HepG2 (cell line): ENCODE results near the gene TMEM98. TPM values are rescaled to one million over a fixed set of nuclear protein-coding genes. Genes with fewer than 3 reads are reported as not detected.
A peak's percentile ranks its signal among the peaks of the same experiment; 100 is the strongest.

ENCODE experiments used
- ATAC-seq: fragments of 200-7000 bp; cut with Tn5 transposase; 3 replicates; pipeline ENCODE4 v1.9.1; 2020; ENCODE audit warnings: mild to moderate bottlenecking, moderate library complexity
- BruUV-seq: library from RNA; stranded (reverse); fragments of 400-500 nt; replicated peaks from 2 replicates; lab custom pipeline; 2021; lab: Mats Ljungman, UMichigan
- CTCF ChIA-PET: fragments of 300-600 bp; formaldehyde crosslinking; extraction: SDS; loops from one replicate; lab custom pipeline; 2021; ENCODE audit warnings: low total read pairs, inconsistent platforms, low intra/inter-chr PET ratio; lab: Yijun Ruan, JAX
- POLR2A ChIA-PET: fragments of 350-600 bp; sonication (Branson Sonifier 250); formaldehyde crosslinking; loops from one replicate; lab custom pipeline; 2020; ENCODE audit warnings: antibody characterized with exemption, inconsistent platforms; lab: Yijun Ruan, JAX
- DNase-seq: peaks from one replicate; pipeline ENCODE4 v3.0.0-alpha.2; 2015; ENCODE audit warnings: low spot score
- FAIRE-seq: peaks from 3 replicates; lab custom pipeline; 2011; peaks lifted over from hg19 to GRCh38; lab: Jason Lieb, UNC
- H2AFZ ChIP-seq: one replicate; pipeline ENCODE4 v1.6.1; 2011; ENCODE audit warnings: low read length, inconsistent platforms
- H3K27ac ChIP-seq: fragments of 300-600 bp; 3 replicates; pipeline ENCODE4 v1.8.0; 2011; ENCODE audit warnings: mixed run types, mild to moderate bottlenecking, mixed read lengths, low read length, inconsistent platforms; ENCODE audit not compliant: insufficient read depth; ENCODE audit errors: extremely low read length
- H3K27me3 ChIP-seq, 2 experiments: fragments of 200-600 bp in 1 of 2; 2 replicates in 1 of 2; 3 replicates in 1 of 2; pipeline versions ENCODE4 v1.6.0 to v1.8.0; 2011; ENCODE audit warnings: low read length in 2 of 2, mild to moderate bottlenecking in 2 of 2, moderate library complexity in 2 of 2, inconsistent platforms in 1 of 2; ENCODE audit not compliant: insufficient read depth in 2 of 2, control insufficient read depth in 1 of 2
- H3K36me3 ChIP-seq, 2 experiments: fragments of 200-600 bp in 1 of 2; replicated peaks in 1 of 2; 2 replicates in 1 of 2; 3 replicates in 1 of 2; pipeline versions ENCODE4 v1.5.1 to v1.8.0; 2011; ENCODE audit warnings: low read length in 2 of 2, inconsistent platforms in 1 of 2; ENCODE audit not compliant: insufficient read depth in 2 of 2, control insufficient read depth in 1 of 2
- H3K4me1 ChIP-seq: 2 replicates; pipeline ENCODE4 v1.5.1; 2012; ENCODE audit warnings: low read length, inconsistent platforms; ENCODE audit not compliant: insufficient read depth
- H3K4me2 ChIP-seq: 2 replicates; pipeline ENCODE4 v1.6.0; 2011; ENCODE audit warnings: low read depth, low read length, inconsistent platforms
- H3K4me3 ChIP-seq, 3 experiments: fragments of 200-600 bp in 1 of 3; sonication (generic), shearing (Covaris generic) in 1 of 3; replicated peaks in 1 of 3; 2 replicates each; pipeline ENCODE4 v1.5.1; 2011 to 2016; ENCODE audit warnings: low read length in 3 of 3, inconsistent platforms in 2 of 3, low read depth in 2 of 3, mild to moderate bottlenecking in 2 of 3, control low read depth in 1 of 3, mixed read lengths in 1 of 3; ENCODE audit not compliant: insufficient read depth in 1 of 3
- H3K79me2 ChIP-seq: one replicate; pipeline ENCODE4 v1.6.1; 2011; ENCODE audit warnings: low read length, inconsistent platforms; ENCODE audit not compliant: insufficient read depth
- H3K9ac ChIP-seq: 2 replicates; pipeline ENCODE4 v1.6.0; 2011; ENCODE audit warnings: mild to moderate bottlenecking, low read depth, low read length, inconsistent platforms; ENCODE audit not compliant: insufficient read depth
- H3K9me3 ChIP-seq: 2 replicates; pipeline ENCODE4 v1.5.1; 2012; ENCODE audit warnings: mild to moderate bottlenecking, low read length
- H4K20me1 ChIP-seq: 2 replicates; pipeline ENCODE4 v1.6.0; 2011; ENCODE audit warnings: inconsistent platforms, mild to moderate bottlenecking, low read length, moderate library complexity; ENCODE audit not compliant: insufficient read depth
- NONO ChIP-seq, 2 experiments: fragments of 450-650 bp in 1 of 2; sonication (generic) in 1 of 2; formaldehyde crosslinking in 1 of 2; IDR thresholded peaks in 1 of 2; conservative IDR thresholded peaks in 1 of 2; 2 replicates each; pipeline versions ENCODE4 v1.6.1 to v1.8.0; 2017 to 2022; ENCODE audit warnings: mild to moderate bottlenecking in 1 of 2, missing genetic modification reagents in 1 of 2, moderate library complexity in 1 of 2
- PHF21A ChIP-seq: sonication (generic); formaldehyde crosslinking; IDR thresholded peaks from 2 replicates; pipeline ENCODE4 v1.5.0; 2020; ENCODE audit warnings: mild to moderate bottlenecking, missing genetic modification reagents
- SALL2 ChIP-seq: sonication (generic); formaldehyde crosslinking; IDR thresholded peaks from 2 replicates; pipeline ENCODE4 v1.8.1; 2023; ENCODE audit warnings: mild to moderate bottlenecking, missing genetic modification reagents, inconsistent platforms
- ZNF616 ChIP-seq: sonication (generic); formaldehyde crosslinking; IDR thresholded peaks from 2 replicates; pipeline ENCODE4 v1.5.0; 2020; ENCODE audit warnings: low read depth, mild to moderate bottlenecking, missing genetic modification reagents
- ZNF891 ChIP-seq: sonication (generic); formaldehyde crosslinking; IDR thresholded peaks from 2 replicates; pipeline ENCODE4 v1.5.0; 2020; ENCODE audit warnings: mild to moderate bottlenecking, missing genetic modification reagents
- WGBS: methylation state at CpG from one replicate; pipeline ENCODE4 v1.1.6; 2017; ENCODE audit warnings: low lambda C conversion rate; 5-methylcytosine and 5-hydroxymethylcytosine counted together
- in situ Hi-C: cut with HindIII; loops from 2 replicates; pipeline ENCODE4 v1.10.0; 2017; ENCODE audit warnings: low pct_unique_long_range_greater_than_20kb; ENCODE audit not compliant: extremely low pct_ligation_motif_present
- intact Hi-C: fragments of 100-400 bp; cut with micrococcal nuclease; formaldehyde crosslinking; loops from one replicate; pipeline ENCODE4 v1.10.0; 2022; ENCODE audit not compliant: unreplicated experiment
- polyA plus RNA-seq, 8 experiments: library from polyadenylated mRNA; depleted of rRNA in 3 of 8; stranded (reverse) in 7 of 8; unstranded in 1 of 8; fragments of >200 nt; fragmentation: Illumina TruSeq in 4 of 8; extraction: Trizol in 4 of 8; gene quantifications; 2 replicates each; pipeline versions ENCODE4 v1.2.1 to v1.2.3, GENCODE V29; 2011 to 2016; ENCODE audit warnings: low read depth in 4 of 8, missing spikeins in 1 of 8, mixed read lengths in 1 of 8; ENCODE audit not compliant: insufficient read depth in 1 of 8
- total RNA-seq, 5 experiments: library from RNA; depleted of rRNA; stranded (reverse); fragments of >200 nt; fragmentation: Illumina TruSeq; extraction: Trizol; gene quantifications; 2 replicates each; pipeline ENCODE4 v1.2.3, GENCODE V29; 2016; ENCODE audit warnings: low read depth in 1 of 5
- TF ChIP-seq, protein P1 (sequence below): sonication (generic); formaldehyde crosslinking; IDR thresholded peaks from 2 replicates; pipeline ENCODE4 v1.5.0; 2020; ENCODE audit warnings: mild to moderate bottlenecking, missing genetic modification reagents, moderate library complexity

The TMEM98 gene
- total and polyA plus RNA-seq, 2 of the 13 experiments (the other 11 are each of a cell fraction or from before 2014, with no cell fraction given): 103 to 175 TPM

- ATAC-seq: no peak
- 93% methylated on average over 8 of the region's 8 CpGs for WGBS
- POLR2A ChIA-PET: no interaction called here
These were observed 13.6 kb downstream of the TMEM98 start for GRCh38 chr17:32941419-32942032.

DNA sequence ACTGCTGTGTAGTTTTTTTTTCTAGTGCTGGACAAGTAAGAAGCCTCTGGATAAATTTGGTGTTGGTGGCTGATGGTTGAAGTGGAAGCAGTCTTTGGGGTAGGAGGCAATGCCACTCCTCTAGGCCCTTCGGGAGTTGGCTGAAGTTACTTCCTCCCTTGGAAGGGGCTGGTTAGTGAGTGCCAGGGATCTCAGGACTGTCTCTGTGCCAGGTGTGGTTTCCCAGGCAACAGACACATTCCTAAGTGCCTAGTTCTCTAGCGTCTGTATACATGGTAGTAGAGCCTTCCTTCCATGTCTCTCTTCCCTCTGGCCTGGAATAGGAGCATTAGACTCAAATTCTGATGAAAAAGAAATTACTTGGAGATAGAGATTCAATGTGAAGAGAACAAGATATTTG is 15.3 kb downstream of the TMEM98 start:
- POLR2A ChIA-PET: interaction anchor here (0.9 kb wide), 1 partner anchor 66 kb away, joined by 3 read pairs; the partner anchor contains the start of gene MYO1D
- H3K4me3 ChIP-seq: no peak overlapping the region
- no peak for TF ChIP-seq NONO (IDR thresholded peaks at IDR 0.05)
- 0 out of 2 replicates have a peak, but pooled peaks have one; percentile 5 for TF ChIP-seq NONO (CRISPR knock-in tag; conservative IDR thresholded peaks at IDR 0.05)
- TF ChIP-seq PHF21A: no peak
- TF ChIP-seq ZNF616 (CRISPR knock-in tag): no peak
- peaks cover 5 to 26% of the 10 kb centered on the region in 2 experiments; a peak in 4 of 5 replicates for H3K36me3 ChIP-seq
- FAIRE-seq (no peak), DNase-seq (no peak), ATAC-seq (no peak)
- H3K4me2 ChIP-seq: no peak overlapping the region
- 100% methylated on average over 2 of the region's 2 CpGs for WGBS
- H3K9ac ChIP-seq: no peak overlapping the region
- intact Hi-C loops (no loop called here), in situ Hi-C loops (no loop called here)
- no TSS peak for BruUV-seq
- H3K27me3 ChIP-seq: no peaks in the 10 kb centered on the region
- H3K4me1 ChIP-seq: peaks cover 22% of the 10 kb centered on the region
- no peaks in the 10 kb centered on the region for H3K9me3 ChIP-seq
- H2AFZ ChIP-seq: no peak overlapping the region
- H3K27ac ChIP-seq: no peak overlapping the region
- CTCF ChIA-PET: no interaction called here
- H4K20me1 ChIP-seq: no peaks in the 10 kb centered on the region
- no peaks in the 10 kb centered on the region for H3K79me2 ChIP-seq

More at GRCh38 chr17:32941419-32942032, 13.6 kb downstream of the TMEM98 start:
- Histone ChIP-seq H3K4me2 (no peak overlapping the region), H2AFZ (no peak overlapping the region), H3K9ac (no peak overlapping the region), H3K9me3 (no peaks in the 10 kb centered on the region), H3K27ac (no peak overlapping the region), H3K4me1 (peaks cover 26% of the 10 kb centered on the region), H3K27me3 (no peaks in the 10 kb centered on the region), H3K36me3 (peaks cover 6 to 36% of the 10 kb centered on the region in 2 experiments), H4K20me1 (no peaks in the 10 kb centered on the region), H3K4me3 (no peak overlapping the region), H3K79me2 (no peaks in the 10 kb centered on the region)
- no peak for FAIRE-seq
- intact Hi-C loops: no loop called here
- no TSS peak for BruUV-seq
- no peak for TF ChIP-seq ZNF891 (CRISPR knock-in tag)
- TF ChIP-seq, protein P1, sequence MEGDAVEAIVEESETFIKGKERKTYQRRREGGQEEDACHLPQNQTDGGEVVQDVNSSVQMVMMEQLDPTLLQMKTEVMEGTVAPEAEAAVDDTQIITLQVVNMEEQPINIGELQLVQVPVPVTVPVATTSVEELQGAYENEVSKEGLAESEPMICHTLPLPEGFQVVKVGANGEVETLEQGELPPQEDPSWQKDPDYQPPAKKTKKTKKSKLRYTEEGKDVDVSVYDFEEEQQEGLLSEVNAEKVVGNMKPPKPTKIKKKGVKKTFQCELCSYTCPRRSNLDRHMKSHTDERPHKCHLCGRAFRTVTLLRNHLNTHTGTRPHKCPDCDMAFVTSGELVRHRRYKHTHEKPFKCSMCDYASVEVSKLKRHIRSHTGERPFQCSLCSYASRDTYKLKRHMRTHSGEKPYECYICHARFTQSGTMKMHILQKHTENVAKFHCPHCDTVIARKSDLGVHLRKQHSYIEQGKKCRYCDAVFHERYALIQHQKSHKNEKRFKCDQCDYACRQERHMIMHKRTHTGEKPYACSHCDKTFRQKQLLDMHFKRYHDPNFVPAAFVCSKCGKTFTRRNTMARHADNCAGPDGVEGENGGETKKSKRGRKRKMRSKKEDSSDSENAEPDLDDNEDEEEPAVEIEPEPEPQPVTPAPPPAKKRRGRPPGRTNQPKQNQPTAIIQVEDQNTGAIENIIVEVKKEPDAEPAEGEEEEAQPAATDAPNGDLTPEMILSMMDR (CRISPR knock-in tag): peak; percentile 19; the same call in 1 of the 2 replicates
- no peak for TF ChIP-seq SALL2
- no peak for DNase-seq
- in situ Hi-C loops: no loop called here
- CTCF ChIA-PET: no interaction called here
